ENCODE measurements around the gene RBM19.

The RBM19 gene

GRCh38 chr12:113860950-113861349 lies 105.2 kb downstream of the RBM19 start:
- Histone ChIP-seq H3K4me1 (ENCODE audit: low read depth, poor library complexity, severe bottlenecking) (peaks cover 6% of the 10 kb centered on the region), H3K27me3 (ENCODE audit: insufficient read depth, low read depth) (no peaks in the 10 kb centered on the region), H4K20me1 (ENCODE audit: insufficient read depth) (no peaks in the 10 kb centered on the region), H3K4me3 (IDR thresholded peaks at IDR 0.05; ENCODE audit: insufficient read depth, low read depth, low read length) (no peak overlapping the region), H3K36me3 (ENCODE audit: insufficient read depth) (no peaks in the 10 kb centered on the region), H3K9ac (no peak overlapping the region), H3K79me2 (ENCODE audit: insufficient read depth, low read depth) (no peaks in the 10 kb centered on the region), H3K4me2 (no peak overlapping the region), H2AFZ (ENCODE audit: low read depth) (no peak overlapping the region), H3K27ac (no peak overlapping the region)
- no peak for TF ChIP-seq CTCF (conservative IDR thresholded peaks at IDR 0.05; ENCODE audit: low read depth, low read length)

GRCh38 chr12:113860059-113860820 lies 105.9 kb downstream of the RBM19 start:
- Histone ChIP-seq H3K4me1 (ENCODE audit: low read depth, poor library complexity, severe bottlenecking) (peaks cover 6% of the 10 kb centered on the region), H3K36me3 (ENCODE audit: insufficient read depth) (no peaks in the 10 kb centered on the region), H4K20me1 (ENCODE audit: insufficient read depth) (no peaks in the 10 kb centered on the region), H3K79me2 (ENCODE audit: insufficient read depth, low read depth) (no peaks in the 10 kb centered on the region), H3K27ac (no peak overlapping the region), H3K4me2 (no peak overlapping the region), H3K27me3 (ENCODE audit: insufficient read depth, low read depth) (no peaks in the 10 kb centered on the region), H3K9ac (no peak overlapping the region), H2AFZ (ENCODE audit: low read depth) (no peak overlapping the region), H3K4me3 (IDR thresholded peaks at IDR 0.05; ENCODE audit: insufficient read depth, low read depth, low read length) (no peak overlapping the region)
- TF ChIP-seq CTCF (conservative IDR thresholded peaks at IDR 0.05; ENCODE audit: low read depth, low read length), result no peak

- peaks cover 6% of the 10 kb centered on the region for H3K4me1 ChIP-seq (ENCODE audit: low read depth, poor library complexity, severe bottlenecking)
- no peak overlapping the region for H3K9ac ChIP-seq
- H3K79me2 ChIP-seq (ENCODE audit: insufficient read depth, low read depth), result no peaks in the 10 kb centered on the region
- H3K27me3 ChIP-seq (ENCODE audit: insufficient read depth, low read depth), result no peaks in the 10 kb centered on the region
- H4K20me1 ChIP-seq (ENCODE audit: insufficient read depth), result no peaks in the 10 kb centered on the region
- no peak overlapping the region for H3K4me2 ChIP-seq
- H3K4me3 ChIP-seq (IDR thresholded peaks at IDR 0.05; ENCODE audit: insufficient read depth, low read depth, low read length), result no peak overlapping the region
- no peaks in the 10 kb centered on the region for H3K36me3 ChIP-seq (ENCODE audit: insufficient read depth)
- no peak overlapping the region for H3K27ac ChIP-seq
- no peak overlapping the region for H2AFZ ChIP-seq (ENCODE audit: low read depth)
- no peak for TF ChIP-seq CTCF (conservative IDR thresholded peaks at IDR 0.05; ENCODE audit: low read depth, low read length)
Measured at GRCh38 chr12:113858841-113859386, 107.2 kb downstream of the RBM19 start.

- TF ChIP-seq CTCF (conservative IDR thresholded peaks at IDR 0.05; ENCODE audit: low read depth, low read length), result no peak
- no peaks in the 10 kb centered on the region for H3K27me3 ChIP-seq (ENCODE audit: insufficient read depth, low read depth)
- no peak overlapping the region for H3K9ac ChIP-seq
- no peaks in the 10 kb centered on the region for H3K79me2 ChIP-seq (ENCODE audit: insufficient read depth, low read depth)
- no peaks in the 10 kb centered on the region for H3K36me3 ChIP-seq (ENCODE audit: insufficient read depth)
- no peak overlapping the region for H3K27ac ChIP-seq
- no peaks in the 10 kb centered on the region for H4K20me1 ChIP-seq (ENCODE audit: insufficient read depth)
- no peak overlapping the region for H3K4me3 ChIP-seq (IDR thresholded peaks at IDR 0.05; ENCODE audit: insufficient read depth, low read depth, low read length)
- H3K4me2 ChIP-seq, result no peak overlapping the region
- H2AFZ ChIP-seq (ENCODE audit: low read depth), result no peak overlapping the region
- H3K4me1 ChIP-seq (ENCODE audit: low read depth, poor library complexity, severe bottlenecking), result peaks cover 1% of the 10 kb centered on the region
Measured at GRCh38 chr12:113857371-113857770, 108.8 kb downstream of the RBM19 start.
